OCI-LY1 (cell line): ENCODE data around the gene PPP4R3A.

Experiments used
- CTCF ChIP-seq: fragments of 200-600 bp; sonication (generic), shearing (Covaris generic); IDR thresholded peaks from 2 replicates; pipeline ENCODE4 v1.5.1; 2017; ENCODE audit warnings: mild to moderate bottlenecking, antibody characterized with exemption, low read length, moderate library complexity, mixed read lengths
- EZH2 ChIP-seq: fragments of 200-600 bp; sonication (generic), shearing (Covaris generic); IDR thresholded peaks from 2 replicates; pipeline ENCODE4 v1.8.0; 2017; ENCODE audit warnings: borderline replicate concordance, mixed run types, mild to moderate bottlenecking, antibody characterized with exemption, low read length, moderate library complexity, mixed read lengths

- TF ChIP-seq CTCF = no peak
- TF ChIP-seq EZH2 = no peak
Observed at GRCh38 chr14:91414475-91414833, 95.7 kb downstream of the PPP4R3A start.
